ENCODE data around the gene RAB4A. TPM values are rescaled to one million over a fixed set of nuclear protein-coding genes. Genes with fewer than 3 reads are reported as not detected.

RAB4A gene
- total and polyA plus RNA-seq, 10 of the 15 experiments (the other 5 are each of a cell fraction or from before 2014, with no cell fraction given): 4.0 to 35.8 (median 17.7) TPM

GRCh38 chr1:229279242-229279641, 8.3 kb downstream of the RAB4A start (continued):
- TF ChIP-seq, protein P1, sequence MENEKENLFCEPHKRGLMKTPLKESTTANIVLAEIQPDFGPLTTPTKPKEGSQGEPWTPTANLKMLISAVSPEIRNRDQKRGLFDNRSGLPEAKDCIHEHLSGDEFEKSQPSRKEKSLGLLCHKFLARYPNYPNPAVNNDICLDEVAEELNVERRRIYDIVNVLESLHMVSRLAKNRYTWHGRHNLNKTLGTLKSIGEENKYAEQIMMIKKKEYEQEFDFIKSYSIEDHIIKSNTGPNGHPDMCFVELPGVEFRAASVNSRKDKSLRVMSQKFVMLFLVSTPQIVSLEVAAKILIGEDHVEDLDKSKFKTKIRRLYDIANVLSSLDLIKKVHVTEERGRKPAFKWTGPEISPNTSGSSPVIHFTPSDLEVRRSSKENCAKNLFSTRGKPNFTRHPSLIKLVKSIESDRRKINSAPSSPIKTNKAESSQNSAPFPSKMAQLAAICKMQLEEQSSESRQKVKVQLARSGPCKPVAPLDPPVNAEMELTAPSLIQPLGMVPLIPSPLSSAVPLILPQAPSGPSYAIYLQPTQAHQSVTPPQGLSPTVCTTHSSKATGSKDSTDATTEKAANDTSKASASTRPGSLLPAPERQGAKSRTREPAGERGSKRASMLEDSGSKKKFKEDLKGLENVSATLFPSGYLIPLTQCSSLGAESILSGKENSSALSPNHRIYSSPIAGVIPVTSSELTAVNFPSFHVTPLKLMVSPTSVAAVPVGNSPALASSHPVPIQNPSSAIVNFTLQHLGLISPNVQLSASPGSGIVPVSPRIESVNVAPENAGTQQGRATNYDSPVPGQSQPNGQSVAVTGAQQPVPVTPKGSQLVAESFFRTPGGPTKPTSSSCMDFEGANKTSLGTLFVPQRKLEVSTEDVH (IDR thresholded peaks at IDR 0.05; ENCODE audit: low read depth, partially characterized antibody): no peak
- TF ChIP-seq SMC3 (IDR thresholded peaks at IDR 0.05; ENCODE audit: borderline replicate concordance, low read length): no peak

- DNase-seq (ENCODE audit: low read depth, low spot score) (no peak), ATAC-seq (no peak), FAIRE-seq (no peak)
- CTCF ChIA-PET: no interaction called here
- WGBS (ENCODE audit: insufficient coverage, insufficient replicate concordance, low lambda C conversion rate, missing lambda C conversion rate): 80% methylated on average over 6 of the region's 6 CpGs
- SMC1A ChIA-PET (ENCODE audit: uncharacterized antibody, unreplicated experiment): no interaction called here
- Histone ChIP-seq H3K27ac (ENCODE audit: control insufficient read depth, insufficient read depth) (no peak overlapping the region), H2AFZ (ENCODE audit: control insufficient read depth, low read depth, low read length) (no peak overlapping the region), H3K4me3 (no peak overlapping the region), H3K4me2 (ENCODE audit: control insufficient read depth, insufficient read depth) (no peak overlapping the region), H3K9me3 (replicated peaks; ENCODE audit: control insufficient read depth, insufficient read depth, low read length) (no peaks in the 10 kb centered on the region), H4K20me1 (ENCODE audit: control insufficient read depth, insufficient read depth) (0 out of 2 replicates have a peak, but pooled peaks cover 2% of the 10 kb centered on the region), H3K27me3 (replicated peaks in 1 of 2; ENCODE audit: control insufficient read depth in 2 of 2, insufficient read depth in 2 of 2, low read length in 1 of 2) (no peaks in the 10 kb centered on the region), H3K9ac (ENCODE audit: control insufficient read depth, insufficient read depth, low read length) (no peak overlapping the region), H3K79me2 (ENCODE audit: control insufficient read depth, insufficient read depth, low read length) (no peaks in the 10 kb centered on the region; the same call in none of the 2 replicates), H3K36me3 (ENCODE audit: control insufficient read depth in 2 of 2, insufficient read depth in 2 of 2, low read length in 1 of 2) (no peaks in the 10 kb centered on the region), H3K4me1 (ENCODE audit: control insufficient read depth, insufficient read depth, low read length) (no peaks in the 10 kb centered on the region)
- no TSS peak for BruUV-seq (replicated peaks)
- intact Hi-C loops (cut with micrococcal nuclease; ENCODE audit: unreplicated experiment) (no loop called here), in situ Hi-C loops (cut with MboI) (no loop called here)
- TF ChIP-seq CEBPZ (IDR thresholded peaks at IDR 0.05; ENCODE audit: low read depth, low read length): no peak
- TF ChIP-seq SRF (IDR thresholded peaks at IDR 0.05; ENCODE audit: low read depth in 2 of 2, low read length in 2 of 2): peak; percentile 65 to 68; a peak in 3 of 4 replicates
- RAD21 ChIA-PET (ENCODE audit: unreplicated experiment): no interaction called here
- POLR2A ChIA-PET: no interaction called here
These were observed 9.3 kb downstream of the RAB4A start for GRCh38 chr1:229280037-229280828.
